ENCODE measurements around the gene CMBL.
"Not testable (repeated sequence)": the region's sequence is repeated elsewhere in the genome, so short reads cannot be mapped to it uniquely, and the experiment has no call there.

Gene CMBL

GRCh38 chr5:10307206-10308148 lies at the start of gene CMBL:
CMBL (minus strand) TSS chr5:10307902; CDS start chr5:10290762, 17,140 bp downstream.
- DNase-seq (ENCODE audit: low read depth in 2 of 3, low spot score in 2 of 3), result no peak

GRCh38 chr5:10355071-10355889 lies 47.6 kb upstream of the CMBL start:
- no peak for DNase-seq (ENCODE audit: low read depth in 2 of 3, low spot score in 2 of 3)

- DNase-seq (ENCODE audit: low read depth in 2 of 3, low spot score in 2 of 3), result peak in 2 of 3 experiments; percentile 18 to 23
Measured at GRCh38 chr5:10354048-10354872, 46.6 kb upstream of the CMBL start.

- DNase-seq (ENCODE audit: low read depth in 2 of 3, low spot score in 2 of 3), result peak; percentile 88 to 89 (median 88)
Measured at GRCh38 chr5:10353241-10354047, 45.7 kb upstream of the CMBL start, which contains the start of gene MARCHF6. MARCHF6 (plus strand) TSS chr5:10353695; CDS start chr5:10353899, 204 bp downstream.

- DNase-seq (ENCODE audit: low read depth in 2 of 3, low spot score in 2 of 3), result no peak
Measured at GRCh38 chr5:10352430-10353240, 44.9 kb upstream of the CMBL start.

GRCh38 chr5:10351919-10352318 lies 44.2 kb upstream of the CMBL start:
- no peak for DNase-seq (ENCODE audit: low read depth in 2 of 3, low spot score in 2 of 3)

- DNase-seq (ENCODE audit: low read depth in 2 of 3, low spot score in 2 of 3), result no peak
Measured at GRCh38 chr5:10351199-10351905, 43.6 kb upstream of the CMBL start.

- no peak for DNase-seq (ENCODE audit: low read depth in 2 of 3, low spot score in 2 of 3)
Measured at GRCh38 chr5:10348258-10348657, 40.6 kb upstream of the CMBL start.

GRCh38 chr5:10344461-10345106 lies 36.9 kb upstream of the CMBL start:
- DNase-seq (ENCODE audit: low read depth in 2 of 3, low spot score in 2 of 3), result not testable (repeated sequence)

- DNase-seq (ENCODE audit: low read depth in 2 of 3, low spot score in 2 of 3), result no peak
Measured at GRCh38 chr5:10343486-10343885, 35.8 kb upstream of the CMBL start.

- DNase-seq (ENCODE audit: low read depth in 2 of 3, low spot score in 2 of 3), result no peak
Measured at GRCh38 chr5:10339958-10340357, 32.3 kb upstream of the CMBL start.

GRCh38 chr5:10339058-10339811 lies 31.5 kb upstream of the CMBL start:
- DNase-seq (ENCODE audit: low read depth in 2 of 3, low spot score in 2 of 3), result no peak

GRCh38 chr5:10338686-10339057 lies 31.0 kb upstream of the CMBL start:
- no peak for DNase-seq (ENCODE audit: low read depth in 2 of 3, low spot score in 2 of 3)

GRCh38 chr5:10337986-10338385 lies 30.3 kb upstream of the CMBL start:
- DNase-seq (ENCODE audit: low read depth in 2 of 3, low spot score in 2 of 3), result no peak

GRCh38 chr5:10337107-10337506 lies 29.4 kb upstream of the CMBL start:
- no peak for DNase-seq (ENCODE audit: low read depth in 2 of 3, low spot score in 2 of 3)

GRCh38 chr5:10335711-10336470 lies 28.2 kb upstream of the CMBL start:
- DNase-seq (ENCODE audit: low read depth in 2 of 3, low spot score in 2 of 3), result no peak

- DNase-seq (ENCODE audit: low read depth in 2 of 3, low spot score in 2 of 3), result no peak
Measured at GRCh38 chr5:10334831-10335230, 27.1 kb upstream of the CMBL start.
